Transverse colon (tissue), 4 donors: ENCODE results near the gene DHX40.

Source experiments
- EP300 ChIP-seq: sonication (generic); formaldehyde crosslinking; IDR thresholded peaks from one replicate; pipeline ENCODE4 v1.6.1; 2017; ENCODE audit warnings: antibody characterized with exemption, low read depth
- POLR2A ChIP-seq: fragments of 450-650 bp; IDR thresholded peaks from one replicate; pipeline ENCODE4 v1.6.1; 2016; ENCODE audit warnings: antibody characterized with exemption, mild to moderate bottlenecking, moderate library complexity
- POLR2AphosphoS5 ChIP-seq, 3 donors: sonication (generic); formaldehyde crosslinking; IDR thresholded peaks; one replicate each; pipeline ENCODE4 v1.6.1; 2016; ENCODE audit warnings: antibody characterized with exemption in 3 of 3
- TF ChIP-seq, protein P1 (sequence below), 5 experiments: fragments of 200-600 bp in 3 of 5; fragments of 450-650 bp in 2 of 5; sonication (generic) in 3 of 5; IDR thresholded peaks; 1 replicate in 2 of 5; 2 replicates in 3 of 5; pipeline ENCODE4 v1.5.1; 2016 to 2017; ENCODE audit warnings: antibody characterized with exemption in 5 of 5, inconsistent platforms in 3 of 5, mild to moderate bottlenecking in 2 of 5, moderate library complexity in 1 of 5

DNA sequence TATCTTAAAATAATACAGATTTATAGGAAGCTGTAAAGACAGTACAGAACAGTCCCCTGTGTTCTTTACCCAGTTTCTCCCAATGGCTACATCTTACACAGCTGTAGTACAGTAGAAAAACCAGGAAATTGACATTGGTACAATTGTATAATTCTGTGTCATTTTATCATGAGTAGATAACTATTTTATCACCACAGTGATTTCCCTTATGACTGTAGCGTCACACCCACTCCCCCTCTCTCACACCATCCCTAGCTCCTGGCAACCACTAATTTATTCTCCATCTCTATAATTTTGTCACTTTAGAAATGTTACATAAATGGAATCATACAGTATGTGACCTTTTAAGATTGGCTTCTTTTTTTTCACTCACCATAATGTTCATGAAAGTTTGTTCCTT, 85.2 kb downstream of the DHX40 start:
- TF ChIP-seq, protein P1, sequence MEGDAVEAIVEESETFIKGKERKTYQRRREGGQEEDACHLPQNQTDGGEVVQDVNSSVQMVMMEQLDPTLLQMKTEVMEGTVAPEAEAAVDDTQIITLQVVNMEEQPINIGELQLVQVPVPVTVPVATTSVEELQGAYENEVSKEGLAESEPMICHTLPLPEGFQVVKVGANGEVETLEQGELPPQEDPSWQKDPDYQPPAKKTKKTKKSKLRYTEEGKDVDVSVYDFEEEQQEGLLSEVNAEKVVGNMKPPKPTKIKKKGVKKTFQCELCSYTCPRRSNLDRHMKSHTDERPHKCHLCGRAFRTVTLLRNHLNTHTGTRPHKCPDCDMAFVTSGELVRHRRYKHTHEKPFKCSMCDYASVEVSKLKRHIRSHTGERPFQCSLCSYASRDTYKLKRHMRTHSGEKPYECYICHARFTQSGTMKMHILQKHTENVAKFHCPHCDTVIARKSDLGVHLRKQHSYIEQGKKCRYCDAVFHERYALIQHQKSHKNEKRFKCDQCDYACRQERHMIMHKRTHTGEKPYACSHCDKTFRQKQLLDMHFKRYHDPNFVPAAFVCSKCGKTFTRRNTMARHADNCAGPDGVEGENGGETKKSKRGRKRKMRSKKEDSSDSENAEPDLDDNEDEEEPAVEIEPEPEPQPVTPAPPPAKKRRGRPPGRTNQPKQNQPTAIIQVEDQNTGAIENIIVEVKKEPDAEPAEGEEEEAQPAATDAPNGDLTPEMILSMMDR (IDR thresholded peaks at IDR 0.05) = no peak
- TF ChIP-seq POLR2A (no peak), POLR2AphosphoS5 (IDR thresholded peaks at IDR 0.05) (no peak), EP300 (no peak)
